Stimulated activated CD8-positive, alpha-beta memory T cell treated with anti-CD3 and anti-CD28 coated beads, Interleukin-12 subunit alpha, Interleukin-12 subunit beta, amount 100 ng/mL, for 24 hours (primary cell): Measurements from ENCODE around the gene NOTO.
A peak's percentile ranks its signal among the peaks of the same experiment; 100 is the strongest.
"Not testable (repeated sequence)": the region's sequence is repeated elsewhere in the genome, so short reads cannot be mapped to it uniquely, and the experiment has no call there.

Source experiments
- DNase-seq: peaks from one replicate; pipeline ENCODE4 v3.0.0-alpha.2; 2020; ENCODE audit errors: extremely low read depth

NOTO gene

GRCh38 chr2:73202156-73203054 lies at the start of gene NOTO:
NOTO (plus strand) TSS chr2:73202574; CDS start chr2:73202667, 93 bp downstream.
- no peak for DNase-seq

- no peak for DNase-seq
Observed at GRCh38 chr2:73156539-73157124, 45.7 kb upstream of the NOTO start.

GRCh38 chr2:73162856-73163391 lies 39.5 kb upstream of the NOTO start:
- DNase-seq: no peak

- DNase-seq: no peak
Observed at GRCh38 chr2:73163483-73164367, 38.6 kb upstream of the NOTO start.

DNA sequence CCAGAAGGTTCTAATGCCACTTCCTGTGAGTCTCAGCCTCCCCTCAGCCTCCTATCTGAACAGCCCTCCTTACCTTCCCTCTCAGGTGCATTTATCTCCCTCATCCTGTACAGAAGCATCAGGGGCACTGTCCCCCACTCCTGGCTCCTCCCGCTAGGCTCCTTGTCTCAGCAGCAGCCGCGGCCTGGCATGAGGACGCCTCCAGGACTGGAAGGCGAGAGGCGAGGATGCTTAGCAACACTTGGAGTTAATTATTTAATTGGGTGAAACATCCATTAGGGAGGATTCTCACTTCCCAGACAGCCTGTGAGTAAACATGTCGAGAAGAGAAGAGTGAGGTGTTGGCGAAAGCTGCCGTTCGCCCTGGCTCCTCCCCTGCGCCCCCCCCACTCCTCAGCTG lies 36.4 kb upstream of the NOTO start:
- DNase-seq: not testable (repeated sequence)

GRCh38 chr2:73166813-73167212 lies 35.6 kb upstream of the NOTO start:
- not testable (repeated sequence) for DNase-seq

- DNase-seq: not testable (repeated sequence)
Observed at GRCh38 chr2:73168348-73168747, 34.0 kb upstream of the NOTO start.

DNA sequence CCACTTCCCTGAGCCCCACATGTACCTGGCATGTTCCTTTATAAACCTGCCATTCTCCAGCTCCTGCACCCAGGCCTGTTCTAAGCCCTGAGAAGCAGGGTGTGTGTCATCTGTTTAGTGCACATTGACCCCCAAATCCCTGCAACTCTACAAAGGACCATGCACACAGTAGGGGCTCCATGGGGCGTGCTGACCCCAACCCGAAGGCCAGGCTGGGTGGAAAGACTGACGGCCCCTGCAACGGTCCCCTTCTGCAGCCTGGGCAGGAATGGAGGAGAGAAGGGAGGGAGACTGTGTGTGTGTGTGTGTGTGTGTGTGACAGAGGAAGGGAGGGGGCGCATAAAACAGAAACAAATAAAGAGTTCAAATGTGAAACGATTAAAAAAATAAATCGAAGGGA lies 32.0 kb upstream of the NOTO start:
- not testable (repeated sequence) for DNase-seq

DNA sequence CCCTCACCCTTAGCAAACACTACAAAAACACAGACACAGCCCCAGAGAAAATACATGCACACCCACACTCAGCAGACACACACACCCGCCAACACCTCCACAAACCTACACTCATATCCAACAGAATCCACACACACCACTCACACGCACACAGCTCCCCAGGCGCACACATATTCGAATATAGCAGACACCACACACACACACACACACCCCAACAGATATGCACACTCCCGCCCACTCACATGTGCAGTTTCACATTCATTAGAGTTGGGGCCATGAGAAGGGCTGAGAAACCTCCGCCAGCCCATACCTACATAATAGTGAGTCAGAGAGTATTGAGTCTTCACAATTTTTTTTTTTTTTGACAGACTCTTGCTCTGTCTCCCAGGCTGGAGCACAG lies 29.4 kb upstream of the NOTO start:
- DNase-seq: no peak

GRCh38 chr2:73173781-73174180 lies 28.6 kb upstream of the NOTO start:
- DNase-seq: no peak

- no peak for DNase-seq
Observed at GRCh38 chr2:73174244-73174643, 28.1 kb upstream of the NOTO start.

DNA sequence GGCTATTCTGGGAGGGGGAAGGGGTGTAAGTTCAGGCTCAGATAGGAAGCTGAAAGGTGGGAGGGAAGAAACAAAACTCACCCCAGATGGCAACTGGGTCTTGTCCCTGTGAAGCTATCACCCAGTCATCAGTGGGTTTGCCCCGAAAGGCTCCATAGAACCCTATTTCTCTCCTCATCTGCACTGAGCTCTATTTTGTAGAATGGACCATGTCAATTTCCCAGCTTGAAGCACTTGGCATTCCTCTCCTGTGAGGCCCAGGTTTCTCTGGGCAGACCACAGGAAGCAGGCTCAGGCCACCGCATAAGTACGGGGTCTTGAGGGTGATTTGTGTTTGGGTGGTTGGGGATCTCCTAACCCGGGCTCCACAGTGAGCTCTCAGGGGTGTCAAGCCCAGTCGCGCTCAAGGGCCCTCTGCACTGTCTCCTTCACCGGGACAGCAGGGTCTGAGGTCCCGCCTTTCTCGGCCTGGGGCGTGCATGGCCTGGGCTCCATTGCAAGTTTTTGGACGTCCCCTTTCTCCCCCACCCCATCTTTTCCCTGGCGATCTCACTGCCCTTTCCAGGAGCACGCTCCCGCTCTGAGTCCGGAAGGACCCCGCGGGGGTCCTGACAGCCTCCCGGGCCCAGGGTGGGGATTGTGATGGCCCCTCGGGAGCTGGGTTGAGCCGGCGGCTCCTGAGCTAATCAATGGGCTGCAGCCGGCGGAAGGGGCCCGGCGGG lies 27.3 kb upstream of the NOTO start:
- DNase-seq: no peak

DNA sequence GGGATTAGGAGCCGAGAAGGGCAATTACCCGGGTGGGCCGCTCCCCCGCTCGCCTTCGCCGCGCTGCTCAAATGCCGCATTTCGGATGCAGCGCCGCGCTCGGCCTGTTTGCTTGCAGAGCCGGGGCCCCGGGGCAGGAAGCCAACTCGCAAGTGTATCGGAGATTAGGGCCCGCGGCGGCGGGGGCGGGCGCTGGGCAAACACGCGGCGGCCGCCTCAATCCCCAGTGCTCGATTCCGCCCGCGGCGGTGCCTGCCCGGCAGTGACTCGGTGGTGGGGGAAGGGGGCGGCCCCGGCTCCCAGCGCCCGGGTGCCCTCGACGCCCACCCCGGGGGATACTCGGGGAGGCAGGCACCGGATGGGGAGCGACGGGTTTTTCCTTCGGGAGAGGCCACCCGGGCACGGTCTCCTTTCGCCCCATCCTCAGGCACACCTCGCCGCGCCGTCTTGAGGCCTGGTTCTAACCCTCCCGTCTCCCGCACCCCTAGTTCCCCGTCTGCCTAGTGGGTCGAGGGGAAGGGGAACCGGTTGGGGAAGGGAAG lies 26.6 kb upstream of the NOTO start:
- DNase-seq: no peak

DNA sequence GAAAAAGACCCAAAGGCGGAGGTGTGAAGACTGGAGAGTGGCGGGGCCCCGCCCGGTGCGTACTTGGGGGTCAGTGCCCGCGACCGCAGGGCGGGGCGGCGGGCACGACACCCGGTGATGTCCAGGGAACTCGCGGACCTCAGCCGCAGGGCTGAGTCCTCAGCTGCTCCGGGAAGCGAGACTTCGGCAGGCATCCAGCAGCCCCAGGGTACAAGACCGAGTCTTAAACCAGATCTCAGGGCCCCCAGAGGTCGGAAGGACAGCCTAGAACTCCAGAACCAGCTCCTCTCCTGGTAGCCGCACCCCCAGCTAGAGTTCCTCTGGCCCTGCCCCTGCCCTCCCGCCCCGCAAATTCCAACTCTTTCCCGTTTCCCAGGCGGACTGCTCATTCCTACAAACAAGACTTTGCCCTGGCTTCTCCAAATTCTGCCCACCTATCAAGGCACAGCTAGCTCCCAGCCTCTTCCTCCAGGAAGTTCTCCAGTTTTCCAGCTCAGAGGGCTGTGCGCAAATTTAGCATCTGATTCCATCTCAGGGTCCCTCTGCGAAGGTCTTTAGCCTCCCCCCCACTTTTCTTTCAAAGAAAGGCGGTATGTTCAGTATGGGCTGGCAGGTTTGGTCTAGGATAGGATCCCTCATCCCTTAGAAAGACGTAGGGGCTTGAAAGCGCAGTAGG lies 26.0 kb upstream of the NOTO start:
- DNase-seq: no peak

GRCh38 chr2:73176881-73177644 lies 25.3 kb upstream of the NOTO start:
- DNase-seq: peak; percentile 66

- DNase-seq: no peak
Observed at GRCh38 chr2:73177645-73178255, 24.6 kb upstream of the NOTO start.

- DNase-seq: no peak
Observed at GRCh38 chr2:73185965-73186364, 16.4 kb upstream of the NOTO start.

DNA sequence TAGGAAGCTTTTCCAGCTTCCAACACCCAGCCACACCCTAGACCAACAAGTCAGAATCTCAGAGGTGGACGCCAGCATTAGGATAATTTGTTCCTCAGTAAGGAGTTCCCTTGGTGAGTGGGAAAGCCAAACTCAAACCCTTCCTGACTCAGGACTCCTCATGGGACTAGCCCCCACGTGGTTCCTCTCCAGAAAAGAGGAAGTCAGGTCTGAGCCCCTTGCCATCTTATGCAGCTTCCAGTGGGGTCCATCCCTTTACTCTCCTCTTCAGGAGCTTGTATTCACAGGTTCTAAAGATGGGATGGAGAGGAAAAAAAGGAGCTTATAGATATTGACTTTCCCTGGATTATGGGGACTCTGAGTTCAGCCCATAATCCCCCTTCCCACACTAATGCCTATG lies 14.8 kb upstream of the NOTO start:
- DNase-seq: no peak

- DNase-seq: no peak
Observed at GRCh38 chr2:73197579-73197978, 4.8 kb upstream of the NOTO start.
